ENCODE results near the gene B4GALNT2. TPM values are rescaled to one million over a fixed set of nuclear protein-coding genes. Genes with fewer than 3 reads are reported as not detected.

B4GALNT2 gene
- total RNA-seq, 6 experiments from 2014 or later, result not detected

- Mint-ChIP-seq H3K27ac (no peak overlapping the region), H3K36me3 (ENCODE audit: low read depth) (peaks cover 17% of the 10 kb centered on the region), H3K4me1 (ENCODE audit: low read depth) (peaks cover 12% of the 10 kb centered on the region), H3K4me3 (no peak overlapping the region), H3K9me3 (peaks cover 34% of the 10 kb centered on the region), H3K27me3 (ENCODE audit: insufficient read depth) (peaks cover 17% of the 10 kb centered on the region)
- DNase-seq, result no peak
- TF ChIP-seq CTCF (IDR thresholded peaks at IDR 0.05), result no peak
Observed at GRCh38 chr17:49187301-49187700, 54.7 kb downstream of the B4GALNT2 start.

GRCh38 chr17:49190932-49191331 lies 58.4 kb downstream of the B4GALNT2 start:
- no peak for TF ChIP-seq CTCF (IDR thresholded peaks at IDR 0.05)
- H3K4me3 Mint-ChIP-seq, result peak overlapping the region; percentile 42; the same call in 1 of the 2 replicates
- H3K36me3 Mint-ChIP-seq (ENCODE audit: low read depth), result no peaks in the 10 kb centered on the region
- no peak for DNase-seq
- peaks cover 24% of the 10 kb centered on the region for H3K4me1 Mint-ChIP-seq (ENCODE audit: low read depth)
- peaks cover 5% of the 10 kb centered on the region for H3K9me3 Mint-ChIP-seq
- H3K27me3 Mint-ChIP-seq (ENCODE audit: insufficient read depth), result peaks cover 17% of the 10 kb centered on the region
- no peak overlapping the region for H3K27ac Mint-ChIP-seq

GRCh38 chr17:49191409-49191916 lies 58.9 kb downstream of the B4GALNT2 start:
- Mint-ChIP-seq H3K27ac (peak overlapping the region; percentile 97), H3K9me3 (no peaks in the 10 kb centered on the region), H3K36me3 (ENCODE audit: low read depth) (no peaks in the 10 kb centered on the region), H3K4me3 (peak overlapping the region; percentile 93), H3K27me3 (ENCODE audit: insufficient read depth) (peaks cover 17% of the 10 kb centered on the region), H3K4me1 (ENCODE audit: low read depth) (peaks cover 24% of the 10 kb centered on the region)
- TF ChIP-seq CTCF (IDR thresholded peaks at IDR 0.05), result no peak
- DNase-seq, result no peak

GRCh38 chr17:49191917-49192741 lies 59.6 kb downstream of the B4GALNT2 start:
- Mint-ChIP-seq H3K36me3 (ENCODE audit: low read depth) (no peaks in the 10 kb centered on the region), H3K27me3 (ENCODE audit: insufficient read depth) (peaks cover 17% of the 10 kb centered on the region), H3K4me1 (ENCODE audit: low read depth) (peaks cover 25% of the 10 kb centered on the region), H3K4me3 (peak overlapping the region; percentile 93), H3K27ac (peak overlapping the region; percentile 97), H3K9me3 (no peaks in the 10 kb centered on the region)
- DNase-seq, result peak; percentile 89
- TF ChIP-seq CTCF (IDR thresholded peaks at IDR 0.05), result peak; percentile 71

GRCh38 chr17:49193513-49194296 lies 61.1 kb downstream of the B4GALNT2 start:
- Mint-ChIP-seq H3K27ac (peak overlapping the region; percentile 97), H3K4me1 (ENCODE audit: low read depth) (peaks cover 32% of the 10 kb centered on the region)
- peak; percentile 49 for DNase-seq

More at GRCh38 chr17:49193513-49194296, 61.1 kb downstream of the B4GALNT2 start:
- TF ChIP-seq CTCF (IDR thresholded peaks at IDR 0.05), result no peak
- H3K9me3 Mint-ChIP-seq, result no peaks in the 10 kb centered on the region
- H3K4me3 Mint-ChIP-seq, result peak overlapping the region; percentile 93
- H3K36me3 Mint-ChIP-seq (ENCODE audit: low read depth), result no peaks in the 10 kb centered on the region
- H3K27me3 Mint-ChIP-seq (ENCODE audit: insufficient read depth), result peaks cover 16% of the 10 kb centered on the region
